ENCODE data around the gene GCGR. TPM values are rescaled to one million over a fixed set of nuclear protein-coding genes. Genes with fewer than 3 reads are reported as not detected.

The GCGR gene
- total RNA-seq, 2 donors from 2014 or later, result not detected

GRCh38 chr17:81813861-81814683 lies 10.1 kb downstream of the GCGR start:
- H3K9me3 ChIP-seq, result no peaks in the 10 kb centered on the region
- H3K4me1 ChIP-seq, result no peaks in the 10 kb centered on the region
- no peak for DNase-seq (ENCODE audit: low spot score)
- no peak for TF ChIP-seq CTCF (IDR thresholded peaks at IDR 0.05)
- no peak overlapping the region for H3K27ac ChIP-seq
- H3K4me3 ChIP-seq, result no peak overlapping the region
- no peaks in the 10 kb centered on the region for H3K36me3 ChIP-seq
- no peaks in the 10 kb centered on the region for H3K27me3 ChIP-seq

- TF ChIP-seq CTCF (IDR thresholded peaks at IDR 0.05), result no peak
- DNase-seq (ENCODE audit: low spot score), result no peak
- no peaks in the 10 kb centered on the region for H3K4me1 ChIP-seq
- H3K27ac ChIP-seq, result no peak overlapping the region
- H3K9me3 ChIP-seq, result no peaks in the 10 kb centered on the region
- H3K4me3 ChIP-seq, result no peak overlapping the region
- no peaks in the 10 kb centered on the region for H3K27me3 ChIP-seq
- H3K36me3 ChIP-seq, result no peaks in the 10 kb centered on the region
Observed at GRCh38 chr17:81814748-81815645, 11.0 kb downstream of the GCGR start.

- no peaks in the 10 kb centered on the region for H3K36me3 ChIP-seq
- no peaks in the 10 kb centered on the region for H3K9me3 ChIP-seq
- H3K4me1 ChIP-seq, result no peaks in the 10 kb centered on the region
- H3K27me3 ChIP-seq, result no peaks in the 10 kb centered on the region
- DNase-seq (ENCODE audit: low spot score), result no peak
- no peak overlapping the region for H3K27ac ChIP-seq
- H3K4me3 ChIP-seq, result no peak overlapping the region
- TF ChIP-seq CTCF (IDR thresholded peaks at IDR 0.05), result no peak
Observed at GRCh38 chr17:81815646-81815986, 11.7 kb downstream of the GCGR start.

- Histone ChIP-seq H3K4me3 (no peak overlapping the region), H3K27me3 (no peaks in the 10 kb centered on the region)
Observed at GRCh38 chr17:81817758-81818147, 13.8 kb downstream of the GCGR start.

GRCh38 chr17:81819708-81820107 lies 15.8 kb downstream of the GCGR start:
- no peak overlapping the region for H3K27ac ChIP-seq
- TF ChIP-seq CTCF (IDR thresholded peaks at IDR 0.05), result no peak
- no peaks in the 10 kb centered on the region for H3K36me3 ChIP-seq
- H3K4me1 ChIP-seq, result peaks cover 0 to 23% of the 10 kb centered on the region in 2 donors
- H3K4me3 ChIP-seq, result no peak overlapping the region
- H3K9me3 ChIP-seq, result no peaks in the 10 kb centered on the region
- H3K27me3 ChIP-seq, result no peaks in the 10 kb centered on the region
- DNase-seq (ENCODE audit: low spot score), result no peak

More at GRCh38 chr17:81817758-81818147, 13.8 kb downstream of the GCGR start:
- Histone ChIP-seq H3K9me3 (no peaks in the 10 kb centered on the region), H3K27ac (no peak overlapping the region), H3K4me1 (peaks cover 0 to 17% of the 10 kb centered on the region in 2 donors), H3K36me3 (no peaks in the 10 kb centered on the region)
- DNase-seq (ENCODE audit: low spot score), result no peak
- no peak for TF ChIP-seq CTCF (IDR thresholded peaks at IDR 0.05)
